ENCODE measurements around the gene DMBT1.

The DMBT1 gene

DNA sequence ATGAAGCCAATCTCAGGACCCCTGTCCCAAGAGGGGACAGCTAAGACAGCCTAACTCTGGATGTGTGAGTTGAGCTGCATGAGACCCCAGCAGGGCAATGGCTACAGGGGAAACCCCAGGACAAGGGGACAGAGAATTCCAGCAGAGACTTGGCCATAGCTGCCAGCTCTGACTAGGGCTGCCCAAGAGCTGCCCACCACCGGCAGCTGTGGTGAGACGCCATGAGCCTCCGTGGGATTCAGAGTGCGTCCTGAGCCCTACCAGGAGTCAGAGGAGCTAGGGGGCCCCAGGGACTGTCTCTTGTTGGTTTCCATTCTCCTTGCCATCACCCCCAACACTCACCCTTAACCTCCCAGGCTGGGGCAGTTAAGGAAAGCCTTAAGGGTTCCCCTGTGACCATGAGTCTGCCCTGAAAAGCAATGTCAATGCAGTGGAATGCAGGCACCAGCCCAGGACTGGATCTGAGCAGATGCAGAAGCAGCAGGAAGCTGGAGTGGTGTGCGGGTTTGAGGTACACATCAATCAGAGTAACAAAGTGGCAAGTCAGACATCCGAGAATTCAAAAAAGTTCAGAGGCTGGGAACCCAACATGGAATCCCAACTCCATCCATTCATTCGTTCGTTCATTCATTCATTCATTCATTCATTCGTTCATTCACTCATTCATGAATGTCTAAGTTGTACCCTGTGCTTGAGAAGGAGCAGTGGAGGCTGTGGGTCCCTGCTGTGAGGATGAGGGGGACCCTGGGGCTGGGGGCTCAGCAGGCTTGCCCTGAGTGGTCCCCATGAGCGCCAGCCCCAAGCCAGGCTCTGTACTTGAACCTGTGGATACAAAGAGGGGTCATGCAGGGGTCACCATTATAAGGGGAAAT, 86.2 kb downstream of the DMBT1 start:
- no peak for DNase-seq (ENCODE audit: low read depth in 2 of 2)

DNA sequence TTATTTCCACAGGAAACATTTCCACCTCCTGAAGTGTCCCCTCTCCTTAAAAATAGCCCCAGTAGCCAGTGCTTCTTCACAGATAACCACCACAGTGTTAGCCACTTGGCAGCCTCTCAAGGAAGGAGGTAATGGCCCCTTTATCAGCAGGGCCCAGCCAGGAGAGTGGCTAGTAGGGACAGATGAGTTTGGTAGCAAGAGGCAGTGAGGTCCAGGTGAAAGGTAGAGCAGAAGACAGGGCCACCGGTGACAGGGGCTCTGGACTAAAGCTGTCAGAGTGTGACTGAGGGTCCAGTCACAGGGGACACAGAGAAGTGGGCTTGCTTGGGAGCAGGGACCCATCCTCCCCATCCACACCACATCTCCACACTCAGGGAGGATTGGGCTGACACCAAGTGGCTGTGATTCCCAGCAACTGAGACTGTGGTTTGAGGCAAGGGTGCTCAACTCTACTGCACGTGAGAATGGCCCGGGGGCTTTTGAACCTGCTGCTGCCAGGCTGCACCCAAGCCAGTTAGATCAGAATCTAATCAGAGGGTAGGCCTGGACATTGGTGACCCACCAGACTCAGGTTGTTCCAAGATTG, 86.9 kb downstream of the DMBT1 start:
- no peak for DNase-seq (ENCODE audit: low read depth in 2 of 2)

DNA sequence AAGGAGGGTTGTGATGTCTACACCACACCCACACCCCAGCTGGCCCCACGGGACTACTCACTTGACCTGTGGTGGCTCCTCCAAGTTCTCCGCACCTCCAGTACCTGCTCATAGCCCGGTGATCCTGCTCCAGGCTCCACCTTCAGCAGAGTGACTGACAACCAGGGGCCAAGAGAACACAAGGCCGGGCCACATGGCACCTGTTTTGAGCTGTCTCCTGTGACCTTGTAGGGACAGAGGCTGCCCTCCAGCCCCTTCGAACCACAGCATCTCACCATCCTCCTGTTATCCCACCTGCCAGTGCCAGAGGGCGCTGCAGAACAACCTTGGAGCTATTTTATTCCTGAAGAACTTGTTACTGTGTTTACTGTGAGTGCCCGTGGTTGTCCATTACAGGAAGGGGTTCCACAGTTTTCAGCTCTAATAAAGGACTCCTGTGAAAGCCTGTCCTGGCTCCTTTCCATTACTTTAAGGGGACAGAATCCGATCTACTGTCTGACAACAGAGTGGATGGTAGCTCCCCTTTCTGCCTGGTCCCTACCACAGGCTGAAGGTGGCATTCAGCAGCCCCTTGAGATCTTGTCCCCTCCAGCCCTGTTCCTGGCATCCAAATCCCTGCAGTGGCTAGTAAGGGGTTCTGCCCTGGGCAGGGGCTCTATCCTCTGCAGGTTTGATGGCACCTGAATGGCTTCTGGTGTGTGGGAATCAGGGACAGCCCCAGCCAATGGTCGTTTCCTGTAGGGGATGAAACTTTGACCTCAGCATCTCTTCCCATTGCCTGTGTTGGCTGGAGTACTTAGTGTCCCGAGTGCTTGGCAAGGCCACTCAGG, 88.3 kb downstream of the DMBT1 start:
- peak in 1 of 2 experiments; percentile 17 for DNase-seq (ENCODE audit: low read depth in 2 of 2)

DNA sequence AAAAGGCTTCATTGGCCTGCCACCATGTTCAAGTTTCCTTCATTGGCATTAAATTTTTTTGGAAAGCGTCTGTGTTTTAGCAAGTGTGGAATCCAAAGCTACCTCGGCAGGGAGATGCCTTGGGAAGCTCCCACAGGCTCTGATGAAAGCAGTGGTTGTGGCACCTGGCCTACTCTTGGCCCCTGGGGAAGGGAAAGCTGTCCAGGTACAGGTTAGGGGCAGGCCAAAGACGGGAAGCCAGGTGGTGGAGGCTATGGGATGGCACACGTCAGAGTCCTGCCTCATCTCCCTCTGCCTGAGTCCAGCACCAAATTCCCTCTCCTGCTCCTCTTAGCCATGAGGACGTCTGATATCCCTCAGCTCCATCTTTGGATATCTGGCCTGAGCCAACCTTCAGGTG, 89.3 kb downstream of the DMBT1 start:
- no peak for DNase-seq (ENCODE audit: low read depth in 2 of 2)

DNA sequence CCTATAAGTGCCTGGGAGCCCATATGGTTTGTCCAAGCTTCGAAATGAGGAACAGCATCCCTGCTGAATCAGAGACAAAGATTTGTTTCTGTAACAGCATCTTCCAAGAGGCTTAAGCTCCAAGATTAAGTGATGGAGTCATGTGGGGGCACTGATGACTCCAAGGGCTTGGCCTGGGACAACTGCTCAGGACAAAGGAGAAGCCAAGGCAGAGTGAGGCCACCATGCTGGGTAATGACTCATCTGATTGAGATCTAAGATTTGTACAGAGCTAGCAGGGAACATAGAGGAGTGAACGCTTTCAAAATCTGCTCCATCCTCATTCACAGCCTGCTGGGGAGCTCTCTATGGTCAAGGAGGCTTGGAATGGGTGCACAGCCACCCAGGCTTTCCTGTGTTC, 89.8 kb downstream of the DMBT1 start:
- no peak for DNase-seq (ENCODE audit: low read depth in 2 of 2)

DNA sequence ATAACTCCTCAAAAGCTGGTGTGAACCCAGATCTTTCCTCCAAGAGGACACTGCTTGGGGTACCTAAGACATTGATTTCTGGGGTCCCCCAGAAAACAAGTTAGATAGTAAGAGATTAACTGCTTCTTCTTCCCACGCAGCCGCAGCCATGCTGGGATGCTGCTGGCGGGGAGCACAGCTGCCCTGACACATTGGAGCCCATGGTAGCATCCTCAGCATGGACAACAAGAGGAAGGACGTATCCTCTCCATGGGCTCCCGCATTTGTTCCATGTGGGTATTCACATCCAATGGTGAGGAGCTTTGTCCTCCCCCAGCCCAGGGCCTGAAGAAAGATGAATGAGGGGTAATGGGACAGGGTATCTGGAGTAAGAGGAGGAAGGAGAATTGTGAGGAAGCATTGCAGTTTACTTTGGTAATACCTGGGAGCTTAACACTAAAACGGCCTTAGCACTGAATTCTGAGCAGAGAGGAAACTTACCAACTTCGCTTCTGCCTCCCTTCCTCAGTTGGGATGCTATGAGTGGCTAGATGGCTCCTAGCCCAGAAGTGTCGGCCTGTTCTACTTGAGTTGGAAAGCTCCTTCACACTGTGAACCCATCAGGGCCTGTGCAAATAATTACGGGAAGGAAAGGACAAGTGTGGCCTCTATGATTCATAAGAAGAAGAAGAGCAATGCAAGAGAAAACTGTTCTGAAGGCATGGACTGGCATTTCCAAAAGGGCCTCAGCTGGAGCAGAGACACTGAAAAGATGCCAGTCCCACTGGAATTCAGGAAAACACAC, 95.2 kb downstream of the DMBT1 start:
- no peak for DNase-seq (ENCODE audit: low read depth in 2 of 2)

DNA sequence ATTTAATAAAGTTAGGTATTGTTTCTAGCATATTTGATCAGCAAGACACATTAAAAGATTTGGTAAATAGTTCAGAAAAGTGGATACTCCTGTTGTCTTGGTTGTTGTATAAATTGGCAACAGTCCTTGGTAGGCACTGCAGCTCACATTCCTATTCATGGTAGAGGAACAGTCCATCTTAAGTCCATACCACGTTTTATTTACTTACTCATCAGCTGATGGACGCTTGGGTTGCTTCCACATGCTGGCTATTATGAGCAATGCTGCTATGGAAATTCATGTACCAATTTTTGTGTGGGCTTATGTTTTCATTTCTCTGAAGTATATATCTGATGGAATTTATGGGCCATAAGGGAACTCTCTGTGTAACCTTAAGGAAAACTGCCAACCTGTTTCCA, 95.8 kb downstream of the DMBT1 start:
- DNase-seq (ENCODE audit: low read depth in 2 of 2) = no peak

DNA sequence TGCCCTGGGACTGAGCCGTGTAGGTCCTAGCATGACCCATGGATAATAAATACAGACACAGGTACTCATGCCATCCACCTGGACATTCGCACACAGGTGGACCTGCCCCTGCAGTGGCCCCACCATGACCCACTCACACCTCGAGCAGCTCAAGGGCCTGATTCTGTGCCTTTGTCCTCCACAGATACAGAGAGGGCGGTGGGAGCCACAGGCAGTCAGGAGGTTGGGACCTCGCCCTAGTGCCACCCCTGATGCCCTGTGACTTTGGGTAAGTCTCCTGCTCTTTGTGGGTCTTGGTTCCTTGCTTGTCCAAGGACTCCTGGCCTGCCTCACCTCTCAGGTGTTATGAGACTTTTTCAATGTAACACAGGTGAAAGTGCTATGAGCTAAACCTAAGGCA, 96.2 kb downstream of the DMBT1 start:
- no peak for DNase-seq (ENCODE audit: low read depth in 2 of 2)

DNA sequence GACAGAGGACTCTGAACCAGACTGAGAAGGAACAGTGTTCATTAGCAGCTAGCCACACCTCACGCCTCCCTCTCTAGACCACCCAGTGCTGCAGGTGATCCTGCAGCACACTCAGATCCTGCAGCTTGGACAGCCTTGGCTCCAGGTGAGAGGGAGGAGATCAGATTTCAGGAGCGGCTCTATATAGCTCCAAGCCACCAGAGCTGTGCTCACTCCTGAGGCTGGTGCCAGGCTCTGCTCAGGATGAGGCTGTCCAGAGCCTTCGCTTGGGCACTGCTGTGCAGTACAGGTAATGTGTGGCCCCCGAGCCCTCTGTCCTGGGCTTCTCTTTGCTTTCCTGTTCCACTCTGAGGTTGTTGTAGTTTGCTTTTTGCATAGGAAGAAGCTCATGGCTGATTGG, 96.7 kb downstream of the DMBT1 start:
- no peak for DNase-seq (ENCODE audit: low read depth in 2 of 2)

DNA sequence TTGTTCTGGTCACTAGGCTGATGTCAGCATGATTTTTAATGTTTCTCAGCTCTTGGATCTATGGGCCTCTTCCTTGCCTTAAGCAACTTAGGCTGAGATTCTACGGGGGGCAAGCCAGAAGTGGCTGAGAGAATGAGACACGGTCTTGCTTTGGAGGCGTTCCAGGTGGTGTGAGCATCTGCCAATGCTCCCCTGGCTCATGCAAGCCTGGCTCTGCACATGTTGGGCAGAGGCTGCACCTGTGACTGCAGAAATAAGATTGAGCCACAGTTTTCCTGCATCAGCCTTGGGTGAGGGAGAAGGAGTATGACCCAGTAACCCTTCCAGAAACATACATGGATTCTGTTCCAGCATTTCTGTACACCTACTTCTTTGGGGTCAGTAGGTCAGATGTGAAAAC, 97.2 kb downstream of the DMBT1 start:
- DNase-seq (ENCODE audit: low read depth in 2 of 2) = no peak

DNA sequence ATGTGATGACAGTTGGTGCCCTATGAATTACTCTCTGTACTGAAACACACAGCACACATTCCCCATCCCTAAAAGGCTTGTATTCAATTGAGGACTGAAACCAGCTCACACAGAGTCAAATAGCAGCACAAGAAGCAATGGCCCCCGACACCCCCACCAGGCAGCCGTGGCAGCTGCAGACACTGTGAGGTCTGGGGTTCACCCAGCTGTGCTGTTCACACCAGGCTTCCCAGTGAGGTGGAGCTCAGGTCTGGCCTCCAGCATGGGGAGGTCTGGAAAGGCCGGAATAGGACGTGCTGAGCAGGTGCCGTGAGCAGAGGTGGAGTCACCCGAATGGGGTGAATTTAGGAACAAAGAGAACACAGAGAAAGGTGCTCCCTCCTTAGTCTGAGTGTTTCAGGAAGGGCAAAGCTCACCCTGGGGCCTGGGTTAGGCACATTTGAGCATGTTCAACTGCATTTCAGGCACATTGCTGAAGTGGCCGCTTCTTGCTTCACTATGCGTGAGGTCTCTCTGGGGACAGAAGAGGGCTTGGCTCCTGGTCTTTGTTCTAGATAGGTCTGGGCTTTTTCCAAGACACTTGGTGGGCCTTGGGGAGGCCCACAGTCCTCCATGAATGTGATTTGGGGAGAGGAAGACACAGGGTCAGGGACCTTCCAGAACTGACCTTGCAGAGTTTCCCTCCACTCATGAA, 97.9 kb downstream of the DMBT1 start:
- no peak for DNase-seq (ENCODE audit: low read depth in 2 of 2)

DNA sequence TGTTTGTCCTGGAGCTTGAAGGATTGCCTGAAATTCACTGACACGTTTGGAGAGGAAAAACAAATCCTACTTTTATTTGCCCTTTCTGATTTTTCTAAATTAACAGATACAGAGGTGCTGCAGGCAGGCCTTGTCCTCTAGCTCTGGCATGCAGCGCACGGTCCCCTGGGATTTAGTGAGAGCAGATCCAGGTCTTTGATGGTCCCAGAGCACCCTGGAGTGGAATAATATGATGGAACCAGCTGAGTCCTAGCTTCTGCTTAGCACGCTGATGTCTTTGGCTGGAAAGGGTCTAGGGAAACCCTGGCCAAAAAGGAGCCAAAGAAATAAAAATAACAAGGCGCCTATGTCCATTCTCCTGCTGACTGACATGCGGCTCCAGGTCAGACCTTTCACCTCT, 98.6 kb downstream of the DMBT1 start:
- no peak for DNase-seq (ENCODE audit: low read depth in 2 of 2)

DNA sequence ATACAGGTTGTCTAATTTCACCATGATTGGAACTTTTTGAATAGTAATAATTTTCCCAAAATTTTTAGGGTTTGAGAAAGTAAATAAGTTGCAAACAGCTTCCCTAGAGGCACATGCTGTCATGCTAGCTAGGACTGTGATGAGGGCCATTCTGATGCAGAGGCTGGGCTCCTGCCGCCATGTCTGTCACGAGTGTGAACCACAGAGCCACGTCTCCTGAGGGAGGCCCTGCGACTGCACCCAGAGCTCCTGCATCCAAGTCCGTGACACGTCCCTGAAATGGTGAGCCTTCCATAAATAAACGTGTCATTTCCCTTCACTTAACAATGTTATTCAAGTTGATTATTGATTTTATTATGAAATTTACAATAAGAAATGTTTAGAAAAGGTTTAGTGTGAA, 99.1 kb downstream of the DMBT1 start:
- DNase-seq (ENCODE audit: low read depth in 2 of 2) = no peak

DNA sequence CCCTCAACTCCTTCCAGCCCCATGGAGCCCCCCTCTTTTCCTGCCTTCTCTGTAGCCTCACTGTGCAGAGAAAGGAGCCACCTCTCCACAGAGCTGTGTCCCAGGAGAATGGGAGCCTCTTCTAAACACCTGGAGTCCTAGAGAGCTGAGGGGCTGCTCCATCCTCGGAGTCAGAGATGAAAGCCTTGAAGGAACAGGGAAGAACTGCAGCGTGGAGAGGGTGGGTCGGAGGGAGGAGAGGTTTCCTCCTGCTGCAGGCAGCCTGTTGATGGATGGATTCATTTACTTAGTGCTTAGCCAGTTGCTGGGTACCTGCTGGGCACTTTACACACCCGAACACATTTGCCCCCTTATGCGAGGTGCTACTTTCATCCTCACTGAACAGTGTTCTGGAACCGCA, 100.1 kb downstream of the DMBT1 start:
- DNase-seq (ENCODE audit: low read depth in 2 of 2) = no peak

DNA sequence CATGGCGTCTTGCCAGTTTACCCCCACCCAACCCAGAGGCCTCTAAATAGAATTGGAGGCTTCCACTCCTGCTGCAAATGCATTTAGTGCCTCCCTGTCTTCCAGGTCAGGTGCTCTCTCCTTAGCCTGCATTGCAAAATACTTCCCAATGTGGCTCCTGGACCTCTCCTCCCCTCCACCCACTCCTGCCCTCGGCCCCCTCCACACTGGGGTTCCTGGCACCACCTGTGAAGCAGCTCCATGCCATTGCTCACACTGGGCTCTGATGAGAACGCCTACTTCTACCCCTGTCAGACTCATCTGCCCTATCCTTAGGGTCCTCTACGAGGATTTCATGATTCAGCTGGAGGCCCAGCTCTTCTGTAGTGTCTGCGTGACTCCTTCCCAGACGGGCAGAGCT, 101.7 kb downstream of the DMBT1 start:
- no peak for DNase-seq (ENCODE audit: low read depth in 2 of 2)

DNA sequence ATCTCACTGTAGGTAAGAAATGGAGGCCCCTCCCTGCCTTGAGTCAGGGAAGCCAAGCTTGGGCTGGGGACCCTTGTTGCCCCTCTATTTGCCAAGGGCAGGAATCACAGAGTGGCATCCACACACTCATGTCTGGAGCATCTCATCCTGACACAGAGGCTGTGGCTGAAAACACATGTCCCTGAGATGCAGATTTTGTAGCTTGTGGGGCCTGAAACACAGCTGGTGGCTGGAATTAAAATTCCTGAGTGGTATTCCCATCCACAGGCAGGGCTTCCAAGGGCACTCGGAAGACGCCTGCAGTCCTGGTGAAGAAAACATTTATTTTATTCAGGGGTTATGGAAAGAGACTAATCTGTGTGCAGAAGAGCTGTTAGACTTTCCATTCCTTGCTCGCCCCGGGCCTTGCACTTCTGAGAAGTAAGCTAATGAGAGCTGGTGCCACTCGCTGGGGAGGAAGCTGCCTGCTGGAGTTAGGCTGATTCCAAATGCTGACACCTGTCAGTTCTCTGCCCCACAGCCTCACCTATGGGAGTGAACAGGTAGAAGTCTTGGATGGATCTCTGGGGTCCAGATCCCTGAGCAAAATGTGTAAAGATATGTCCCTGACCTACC, 103.1 kb downstream of the DMBT1 start:
- no peak for DNase-seq (ENCODE audit: low read depth in 2 of 2)

DNA sequence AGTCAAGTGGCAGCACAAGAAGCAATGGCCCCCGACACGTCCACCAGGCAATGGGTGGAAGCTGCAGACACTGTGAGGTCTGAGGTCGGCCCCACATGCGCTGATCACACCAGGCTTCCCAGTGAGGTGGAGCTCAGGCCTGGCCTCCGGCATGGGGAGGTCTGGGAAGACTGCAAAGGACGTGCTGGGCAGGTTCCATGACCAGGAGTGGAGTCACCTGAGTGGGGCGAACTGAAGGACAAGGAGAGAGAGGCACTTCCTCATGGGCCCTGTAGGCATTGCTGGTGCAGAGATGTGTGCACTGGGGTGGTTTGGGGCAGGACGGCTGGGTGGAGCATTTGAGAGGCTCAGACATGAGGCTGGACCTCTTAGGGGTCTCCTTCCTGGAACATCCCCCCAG, 103.9 kb downstream of the DMBT1 start:
- DNase-seq (ENCODE audit: low read depth in 2 of 2) = no peak

DNA sequence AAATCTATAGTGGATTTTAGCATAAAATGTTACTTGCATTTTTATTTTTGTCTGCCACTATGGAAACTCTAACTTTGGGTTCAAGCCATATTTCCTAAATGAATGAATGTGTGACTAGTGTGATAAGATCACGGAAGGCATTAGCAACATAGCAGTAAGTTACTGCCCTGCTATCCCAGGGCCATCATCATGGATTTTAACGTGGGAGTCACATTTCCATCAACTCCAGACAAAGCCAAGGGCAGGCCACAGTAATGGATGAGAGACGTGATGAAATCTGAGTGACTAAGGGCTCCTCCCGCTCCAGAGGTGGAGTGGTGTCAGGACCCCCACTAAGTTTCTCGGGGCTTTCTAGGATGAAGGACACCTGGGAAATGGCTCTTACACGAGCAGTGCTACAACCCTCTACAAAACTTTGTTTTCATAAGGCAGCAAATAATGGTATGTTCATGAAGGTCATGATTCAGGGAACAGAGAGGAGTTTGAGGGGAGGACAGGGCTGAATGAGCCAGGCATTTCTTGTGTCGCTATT, 104.8 kb downstream of the DMBT1 start:
- no peak for DNase-seq (ENCODE audit: low read depth in 2 of 2)

DNA sequence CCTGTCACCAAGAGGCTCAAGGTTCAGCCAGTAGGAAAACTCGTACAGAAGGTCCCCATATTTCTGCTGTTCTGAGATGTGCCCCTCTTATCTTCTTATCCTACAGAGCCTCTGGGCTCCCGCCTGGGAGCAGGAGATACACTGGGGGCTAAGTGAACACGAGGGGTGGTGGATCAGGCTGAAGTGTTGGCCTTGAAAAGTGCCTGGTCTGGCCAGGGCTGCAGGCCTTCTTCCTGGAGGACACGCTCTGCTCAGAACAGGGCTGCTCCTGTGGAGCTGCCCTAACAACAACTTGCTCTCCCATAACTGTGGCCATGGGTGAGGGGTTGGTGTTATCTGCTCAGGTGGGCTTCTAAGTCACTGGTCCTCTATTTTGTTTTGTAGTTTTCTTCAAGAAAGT, 105.4 kb downstream of the DMBT1 start:
- no peak for DNase-seq (ENCODE audit: low read depth in 2 of 2)

DNA sequence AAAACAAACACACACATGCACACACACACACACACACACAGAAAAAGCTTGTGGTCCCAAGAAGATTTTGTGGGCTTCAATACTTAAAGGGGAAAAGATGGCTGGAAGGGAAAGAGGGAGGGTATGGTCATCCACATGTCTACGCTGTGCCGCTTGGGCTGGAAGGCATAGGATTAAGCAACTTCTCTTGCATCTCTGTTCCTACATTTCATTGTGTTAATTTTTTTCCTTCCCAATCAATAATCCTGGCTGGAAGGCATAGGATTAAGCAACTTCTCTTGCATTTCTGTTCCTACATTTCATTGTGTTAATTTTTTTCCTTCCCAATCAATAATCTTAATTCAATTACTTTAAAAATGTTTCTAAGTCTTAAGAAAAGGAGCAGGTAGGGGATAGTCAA, 108.5 kb downstream of the DMBT1 start:
- DNase-seq (ENCODE audit: low read depth in 2 of 2) = no peak

DNA sequence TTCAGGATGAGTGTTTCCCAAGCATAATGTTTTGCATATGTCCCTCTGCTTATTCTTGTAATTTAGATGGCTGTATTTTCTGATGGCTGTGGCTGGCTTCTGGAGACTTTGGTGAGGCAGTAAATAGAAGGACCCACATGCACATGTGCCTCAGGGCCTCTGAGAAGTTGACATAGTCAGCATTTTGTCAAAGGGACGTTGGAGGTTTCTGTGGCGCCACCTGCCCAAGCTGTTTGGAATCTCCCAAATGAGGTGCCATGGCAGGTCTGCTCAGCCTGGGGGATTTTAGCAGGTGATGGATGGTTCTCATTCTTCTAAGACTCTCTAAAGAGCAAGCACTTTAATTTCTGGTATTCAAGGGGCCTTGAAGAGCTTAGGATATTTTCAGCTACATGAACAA, 109.3 kb downstream of the DMBT1 start:
- no peak for DNase-seq (ENCODE audit: low read depth in 2 of 2)
